H1 (cell line): ENCODE results near the gene RAP1GAP. TPM values are rescaled to one million over a fixed set of nuclear protein-coding genes. Genes with fewer than 3 reads are reported as not detected.

ENCODE experiments used
- CTCF ChIA-PET: fragments of 300-600 bp; sonication (Branson Sonifier 250); formaldehyde crosslinking; loops from one replicate; lab custom pipeline; 2021; ENCODE audit not compliant: partially characterized antibody; lab: Charles Lee
- POLR2A ChIA-PET: fragments of 300-600 bp; sonication (Branson Sonifier 250); formaldehyde crosslinking; loops from one replicate; lab custom pipeline; 2021; ENCODE audit warnings: inconsistent platforms; ENCODE audit not compliant: partially characterized antibody; lab: Charles Lee
- DNase-seq, 2 experiments: peaks; one replicate each; pipeline versions ENCODE4 v3.0.0 to v3.0.0-alpha.2; 2010 to 2022; ENCODE audit warnings: low spot score in 2 of 2, low read depth in 1 of 2, mixed read lengths in 1 of 2
- FAIRE-seq: peaks from 2 replicates; lab custom pipeline; 2011; peaks lifted over from hg19 to GRCh38; lab: Jason Lieb, UNC
- H2AFZ ChIP-seq: 2 replicates; pipeline ENCODE4 v1.8.1; 2012; ENCODE audit warnings: low read length, inconsistent platforms
- H2AK5ac ChIP-seq: 2 replicates; pipeline ENCODE4 v1.6.1; 2013; ENCODE audit warnings: low read depth, low read length
- H2BK120ac ChIP-seq: replicated peaks from 2 replicates; pipeline ENCODE3; 2013; ENCODE audit warnings: low read depth, low read length, inconsistent platforms
- H2BK12ac ChIP-seq: 2 replicates; pipeline ENCODE4 v1.6.1; 2013; ENCODE audit warnings: low read depth, low read length
- H2BK15ac ChIP-seq: 2 replicates; pipeline ENCODE4 v1.6.1; 2013; ENCODE audit warnings: low read length
- H2BK20ac ChIP-seq: 2 replicates; pipeline ENCODE4 v1.6.1; 2013; ENCODE audit warnings: low read length
- H2BK5ac ChIP-seq: 2 replicates; pipeline ENCODE4 v1.6.1; 2013; ENCODE audit warnings: low read depth, low read length
- H3K14ac ChIP-seq: 2 replicates; pipeline ENCODE4 v1.6.1; 2013; ENCODE audit warnings: inconsistent platforms; ENCODE audit not compliant: insufficient read length
- H3K18ac ChIP-seq: 2 replicates; pipeline ENCODE4 v1.6.1; 2013; ENCODE audit warnings: low read length; ENCODE audit errors: extremely low read depth
- H3K23ac ChIP-seq: 2 replicates; pipeline ENCODE4 v1.6.1; 2013; ENCODE audit warnings: inconsistent platforms; ENCODE audit not compliant: insufficient read length
- H3K23me2 ChIP-seq: 2 replicates; pipeline ENCODE4 v1.6.1; 2013; ENCODE audit warnings: low read depth, low read length
- H3K27ac ChIP-seq: 2 replicates; pipeline ENCODE4 v1.6.1; 2011; ENCODE audit warnings: low read depth, low read length, inconsistent platforms
- H3K27me3 ChIP-seq, 4 experiments: replicated peaks in 1 of 4; 1 replicate in 1 of 4; 2 replicates in 3 of 4; pipeline versions ENCODE4 v1.6.1 to v1.8.1; 2011 to 2013; ENCODE audit warnings: low read length in 3 of 4, mild to moderate bottlenecking in 3 of 4, inconsistent platforms in 2 of 4, mixed read lengths in 2 of 4, moderate library complexity in 1 of 4; ENCODE audit not compliant: control insufficient read depth in 3 of 4, insufficient read depth in 3 of 4; ENCODE audit errors: extremely low read depth in 1 of 4
- H3K36me3 ChIP-seq, 4 experiments: 2 replicates each; pipeline versions ENCODE4 v1.6.1 to v1.8.1; 2011 to 2013; ENCODE audit warnings: mild to moderate bottlenecking in 4 of 4, low read length in 3 of 4, moderate library complexity in 2 of 4, control low read depth in 1 of 4, inconsistent platforms in 1 of 4; ENCODE audit not compliant: insufficient read depth in 4 of 4, control insufficient read depth in 2 of 4
- H3K4ac ChIP-seq: replicated peaks from 2 replicates; pipeline ENCODE3; 2013; ENCODE audit warnings: low read length, low read depth, mixed read lengths, inconsistent platforms; ENCODE audit not compliant: insufficient read length
- H3K4me1 ChIP-seq, 4 experiments: replicated peaks in 1 of 4; 1 replicate in 1 of 4; 2 replicates in 3 of 4; pipeline versions ENCODE4 v1.6.1 to v1.8.1; 2011 to 2013; ENCODE audit warnings: low read length in 3 of 4, inconsistent platforms in 2 of 4, mixed read lengths in 1 of 4; ENCODE audit not compliant: insufficient read depth in 4 of 4, control insufficient read depth in 3 of 4
- H3K4me2 ChIP-seq, 2 experiments: 2 replicates each; pipeline versions ENCODE4 v1.6.1 to v1.8.1; 2011 to 2013; ENCODE audit warnings: low read depth in 2 of 2, low read length in 2 of 2, control low read depth in 1 of 2, inconsistent platforms in 1 of 2, mild to moderate bottlenecking in 1 of 2; ENCODE audit not compliant: insufficient read depth in 1 of 2
- H3K4me3 ChIP-seq, 4 experiments: fragments of 200-600, 300-600 bp in 1 of 4; sonication (generic), shearing (Covaris generic), sonication (Bioruptor Twin) in 1 of 4; 2 replicates each; pipeline versions ENCODE4 v1.5.1 to v1.8.1; 2011 to 2016; ENCODE audit warnings: low read length in 4 of 4, low read depth in 3 of 4, control low read depth in 2 of 4, inconsistent platforms in 2 of 4, mild to moderate bottlenecking in 2 of 4, mixed read lengths in 1 of 4, moderate library complexity in 1 of 4; ENCODE audit not compliant: insufficient read depth in 2 of 4; ENCODE audit errors: extremely low read depth in 1 of 4
- H3K56ac ChIP-seq: replicated peaks from 2 replicates; pipeline ENCODE3; 2013; ENCODE audit warnings: low read depth, mild to moderate bottlenecking, mixed read lengths, low read length, inconsistent platforms; ENCODE audit not compliant: insufficient read length
- H3K79me1 ChIP-seq: 2 replicates; pipeline ENCODE4 v1.6.1; 2013; ENCODE audit warnings: low read depth, low read length, control low read depth
- H3K79me2 ChIP-seq, 2 experiments: 2 replicates each; pipeline versions ENCODE4 v1.6.1 to v1.8.1; 2012 to 2013; ENCODE audit warnings: low read length in 2 of 2, mild to moderate bottlenecking in 2 of 2, inconsistent platforms in 1 of 2; ENCODE audit not compliant: insufficient read depth in 2 of 2, control insufficient read depth in 1 of 2
- H3K9ac ChIP-seq, 4 experiments: replicated peaks in 1 of 4; 1 replicate in 1 of 4; 2 replicates in 3 of 4; pipeline versions ENCODE4 v1.6.1 to v1.8.1; 2011 to 2013; ENCODE audit warnings: low read depth in 3 of 4, low read length in 3 of 4, control low read depth in 2 of 4, mild to moderate bottlenecking in 2 of 4, moderate library complexity in 2 of 4, inconsistent platforms in 1 of 4; ENCODE audit errors: extremely low read depth in 1 of 4
- H3K9me3 ChIP-seq, 2 experiments: 2 replicates each; pipeline versions ENCODE4 v1.6.1 to v1.8.1; 2012 to 2013; ENCODE audit warnings: mild to moderate bottlenecking in 2 of 2, moderate library complexity in 2 of 2, control low read depth in 1 of 2, inconsistent platforms in 1 of 2, low read depth in 1 of 2, low read length in 1 of 2, mixed read lengths in 1 of 2; ENCODE audit not compliant: insufficient read depth in 2 of 2
- H4K20me1 ChIP-seq, 2 experiments: replicated peaks in 1 of 2; 2 replicates each; pipeline versions ENCODE3 to v1.8.1; 2011 to 2013; ENCODE audit warnings: inconsistent platforms in 2 of 2, low read length in 2 of 2, mild to moderate bottlenecking in 1 of 2; ENCODE audit not compliant: insufficient read depth in 2 of 2, control insufficient read depth in 1 of 2
- H4K5ac ChIP-seq: 2 replicates; pipeline ENCODE4 v1.6.1; 2013; ENCODE audit warnings: low read length, low read depth, mixed read lengths, inconsistent platforms; ENCODE audit not compliant: insufficient read length
- H4K8ac ChIP-seq: 2 replicates; pipeline ENCODE4 v1.8.0; 2013; ENCODE audit warnings: mild to moderate bottlenecking, moderate library complexity, low read length, inconsistent platforms; ENCODE audit not compliant: insufficient read depth; ENCODE audit errors: extremely low read depth
- H4K91ac ChIP-seq: replicated peaks from 2 replicates; pipeline ENCODE3; 2013; ENCODE audit warnings: low read length, mixed read lengths, inconsistent platforms; ENCODE audit not compliant: insufficient read length
- ATF2 ChIP-seq: IDR thresholded peaks from 2 replicates; pipeline ENCODE4 v1.6.1; 2012; ENCODE audit warnings: low read length, inconsistent platforms
- FOSL1 ChIP-seq: IDR thresholded peaks from 2 replicates; pipeline ENCODE4 v1.6.1; 2011; ENCODE audit warnings: mild to moderate bottlenecking, low read depth, low read length, moderate library complexity; ENCODE audit not compliant: insufficient read depth
- GABPA ChIP-seq: IDR thresholded peaks from 2 replicates; pipeline ENCODE4 v1.6.1; 2011; ENCODE audit warnings: mild to moderate bottlenecking, low read length, moderate library complexity, borderline replicate concordance; ENCODE audit not compliant: insufficient read depth
- HDAC6 ChIP-seq: IDR thresholded peaks from one replicate; pipeline ENCODE4 v1.7.1; 2012; ENCODE audit warnings: low read depth, mild to moderate bottlenecking, inconsistent platforms, low read length, moderate library complexity
- NANOG ChIP-seq: IDR thresholded peaks from 2 replicates; pipeline ENCODE4 v1.6.1; 2011; ENCODE audit warnings: low read length, low read depth, mild to moderate bottlenecking, inconsistent platforms; ENCODE audit not compliant: insufficient read depth, poor library complexity, severe bottlenecking
- NRF1 ChIP-seq: IDR thresholded peaks from 2 replicates; pipeline ENCODE4 v1.6.1; 2011; ENCODE audit warnings: mild to moderate bottlenecking, low read depth, low read length, improper control_type of control experiment
- PHF8 ChIP-seq: fragments of 200-600 bp; sonication (generic); conservative IDR thresholded peaks from 2 replicates; pipeline ENCODE4 v1.7.1; 2012; ENCODE audit warnings: low read depth, mild to moderate bottlenecking, inconsistent platforms, low read length, moderate library complexity
- POU5F1 ChIP-seq: IDR thresholded peaks from 2 replicates; pipeline ENCODE4 v1.6.1; 2011; ENCODE audit warnings: low read depth, mild to moderate bottlenecking, low read length, moderate library complexity
- SAP30 ChIP-seq: fragments of 300-600 bp; sonication (generic); IDR thresholded peaks from 2 replicates; pipeline ENCODE4 v1.7.1; 2012; ENCODE audit warnings: low read length, moderate library complexity, mild to moderate bottlenecking, inconsistent platforms; ENCODE audit not compliant: insufficient read depth, insufficient replicate concordance
- SP4 ChIP-seq: IDR thresholded peaks from 2 replicates; pipeline ENCODE4 v1.6.1; 2012; ENCODE audit warnings: low read length, inconsistent platforms
- TBP ChIP-seq: IDR thresholded peaks from 2 replicates; pipeline ENCODE4 v1.6.1; 2011; ENCODE audit warnings: low read depth, low read length, improper control_type of control experiment
- WGBS, 2 experiments: shearing (Covaris generic) in 1 of 2; methylation state at CpG; one replicate each; pipeline versions ENCODE4 v1.1.6 to v1.1.7; 2013 to 2015; ENCODE audit warnings: low lambda C conversion rate in 2 of 2, mixed read lengths in 2 of 2, inconsistent platforms in 1 of 2, low coverage in 1 of 2, missing lambda C conversion rate in 1 of 2; ENCODE audit not compliant: insufficient replicate concordance in 2 of 2, insufficient coverage in 1 of 2, insufficient read length in 1 of 2; ENCODE audit errors: extremely low coverage in 1 of 2, missing lambda C conversion rate in 1 of 2; 5-methylcytosine and 5-hydroxymethylcytosine counted together
- polyA plus RNA-seq, 7 experiments: library from polyadenylated mRNA; depleted of rRNA in 3 of 7; stranded (reverse) in 5 of 7; unstranded in 2 of 7; fragments of >200 nt in 5 of 7; fragments of 200-250 nt in 2 of 7; gene quantifications; 1 replicate in 5 of 7; 2 replicates in 1 of 7; 4 replicates in 1 of 7; pipeline versions ENCODE4 v1.2.1 to v1.2.3, GENCODE V29; 2011 to 2013; ENCODE audit warnings: missing spikeins in 2 of 7, mixed read lengths in 2 of 7
- total RNA-seq: library from RNA; stranded (reverse); fragmentation: NEBNext Ultra II Directional; extraction: Animal tissue kit (Norgen Biotek cat#: 25700); gene quantifications from 2 replicates; pipeline ENCODE4 v1.2.1, GENCODE V29; 2021

RAP1GAP gene
- total and polyA plus RNA-seq, 2 of the 8 experiments (the other 6 are each of a cell fraction or from before 2014, with no cell fraction given): 8.4 TPM

- Histone ChIP-seq H2BK20ac (no peak overlapping the region), H3K4me1 (peaks cover 2 to 9% (median 5%) of the 10 kb centered on the region in 4 experiments; a peak in 4 of 7 replicates), H4K5ac (no peak overlapping the region), H3K79me2 (no peaks in the 10 kb centered on the region), H3K4me3 (no peak overlapping the region), H2AFZ (no peak overlapping the region), H3K4ac (no peak overlapping the region), H2BK5ac (no peak overlapping the region), H3K36me3 (peaks cover 2 to 36% (median 12%) of the 10 kb centered on the region in 4 experiments; a peak in 3 of 8 replicates), H3K14ac (no peak overlapping the region), H3K9me3 (no peaks in the 10 kb centered on the region), H3K27me3 (no peaks in the 10 kb centered on the region), H2AK5ac (no peak overlapping the region), H4K91ac (no peak overlapping the region), H3K23me2 (no peaks in the 10 kb centered on the region), H3K18ac (no peak overlapping the region), H3K9ac (no peak overlapping the region), H3K4me2 (no peak overlapping the region), H3K27ac (no peak overlapping the region), H2BK120ac (no peak overlapping the region), H3K56ac (no peak overlapping the region), H4K8ac (no peak overlapping the region), H2BK12ac (no peak overlapping the region), H3K23ac (no peak overlapping the region), H3K79me1 (no peaks in the 10 kb centered on the region; the same call in 1 of the 2 replicates), H4K20me1 (peaks cover 0 to 2% of the 10 kb centered on the region in 2 experiments), H2BK15ac (no peak overlapping the region)
- TF ChIP-seq HDAC6 (no peak), ATF2 (no peak), NRF1 (no peak), PHF8 (no peak), SAP30 (no peak), GABPA (no peak), FOSL1 (no peak), POU5F1 (no peak), TBP (no peak), NANOG (no peak), SP4 (no peak)
- FAIRE-seq (no peak), DNase-seq (no peak)
- WGBS, 2 experiments: 89% methylated on average over 4 of the region's 4 CpGs; no CpG with 5 or more reads in 1 of the 2 experiments
- POLR2A ChIA-PET: interaction anchor here (0.8 kb wide), 1 partner anchor 16 kb away, joined by 3 read pairs; no protein-coding TSS in a partner anchor
- CTCF ChIA-PET: interaction anchor here (0.9 to 1.8 kb wide), 3 partner anchors 38 to 52 kb away, joined by 3 to 5 read pairs (median 3); partner anchors contain the start of gene RAP1GAP
Observed at GRCh38 chr1:21707891-21708290, 38.7 kb upstream of the RAP1GAP start.
